ENCODE measurements around the gene BARD1. TPM values are rescaled to one million over a fixed set of nuclear protein-coding genes. Genes with fewer than 3 reads are reported as not detected.

The BARD1 gene
- total RNA-seq = 5.6 and 7.6 TPM in 2 replicates

DNA sequence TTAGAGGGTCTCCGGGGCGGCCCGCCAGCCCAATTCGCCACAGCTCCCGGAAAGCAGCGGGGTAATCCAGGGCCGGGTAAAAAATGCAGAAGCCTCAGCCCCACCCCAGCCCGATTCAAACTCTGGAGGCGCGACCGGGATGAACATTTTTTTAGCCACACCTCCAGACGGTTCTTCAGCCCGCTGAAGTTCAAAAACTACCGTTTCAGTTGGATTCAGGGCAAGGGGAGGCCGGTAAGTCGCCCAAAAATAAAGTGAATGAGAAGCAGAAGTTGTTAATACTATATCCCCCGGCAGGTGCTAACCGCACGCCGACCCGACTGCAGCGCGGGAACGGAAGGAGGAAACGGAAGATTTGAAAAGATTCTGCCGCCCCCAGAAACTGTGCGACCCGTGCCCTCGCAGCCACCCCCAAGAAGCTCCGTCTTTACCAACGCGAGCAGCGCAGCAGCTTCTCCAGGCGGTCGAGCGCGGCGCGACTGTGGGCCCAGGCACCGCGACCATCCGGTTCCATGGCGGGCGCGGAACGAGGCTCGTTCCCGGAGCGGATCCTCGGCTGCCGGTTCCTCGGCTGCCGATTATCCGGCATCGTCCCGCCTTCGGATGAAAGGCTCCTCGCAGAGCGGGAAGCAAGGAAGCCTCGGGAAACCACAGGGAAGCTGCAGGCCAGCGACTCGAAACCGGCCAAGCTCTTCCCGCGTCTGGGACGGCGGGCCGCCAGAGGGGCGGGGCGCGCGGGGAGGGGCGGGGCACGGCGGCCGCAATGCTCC, at the start of gene BARD1:
TSS of gene BARD1 (minus strand) at position 703 of the 770 bp plus-strand sequence. CDS start at position 589, 114 bp downstream.

Measured in pericardium fibroblast (primary cell).